ENCODE data around the gene HOXA10.
A peak's percentile ranks its signal among the peaks of the same experiment; 100 is the strongest.

Gene HOXA10

GRCh38 chr7:27125986-27126394 lies 48.1 kb downstream of the HOXA10 start:
- no peak for DNase-seq

DNA sequence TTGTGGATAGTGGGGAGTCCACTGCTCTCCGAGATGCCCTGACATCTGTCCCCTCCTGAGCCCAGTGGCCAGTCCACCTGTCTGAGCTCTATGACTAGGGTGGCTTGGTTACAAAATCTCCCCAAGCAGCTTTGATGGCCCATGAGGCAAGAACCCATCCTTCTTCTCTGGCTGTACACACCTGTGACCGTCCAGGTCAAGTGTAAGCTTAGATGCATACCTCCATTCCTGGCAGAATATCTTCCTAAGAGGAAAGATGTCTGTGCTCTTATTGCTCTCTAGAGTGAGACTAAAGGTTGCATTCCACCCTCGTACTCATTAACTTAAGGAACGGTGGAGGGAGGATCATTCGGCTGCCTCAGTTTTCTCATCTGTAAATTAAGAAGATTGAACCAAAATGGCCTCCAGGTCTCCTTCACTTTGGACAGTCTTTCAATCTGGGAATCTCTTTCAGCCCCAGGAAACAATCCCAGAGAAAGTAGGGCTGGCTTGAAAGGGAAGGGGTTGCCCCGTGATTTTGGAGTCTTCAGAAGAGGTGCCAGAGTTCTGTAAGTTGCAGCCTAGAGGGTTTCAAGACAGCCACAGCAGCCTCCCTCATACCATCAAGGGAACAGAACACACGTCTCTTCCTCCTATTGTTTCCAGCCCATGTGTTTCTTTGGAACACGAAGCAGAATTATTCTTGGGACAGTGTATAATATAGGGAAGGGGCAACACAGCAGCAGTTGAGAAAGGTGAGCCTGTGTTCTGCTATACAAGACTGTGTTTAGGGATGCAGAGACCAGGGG lies 49.0 kb downstream of the HOXA10 start:
- DNase-seq = no peak

DNA sequence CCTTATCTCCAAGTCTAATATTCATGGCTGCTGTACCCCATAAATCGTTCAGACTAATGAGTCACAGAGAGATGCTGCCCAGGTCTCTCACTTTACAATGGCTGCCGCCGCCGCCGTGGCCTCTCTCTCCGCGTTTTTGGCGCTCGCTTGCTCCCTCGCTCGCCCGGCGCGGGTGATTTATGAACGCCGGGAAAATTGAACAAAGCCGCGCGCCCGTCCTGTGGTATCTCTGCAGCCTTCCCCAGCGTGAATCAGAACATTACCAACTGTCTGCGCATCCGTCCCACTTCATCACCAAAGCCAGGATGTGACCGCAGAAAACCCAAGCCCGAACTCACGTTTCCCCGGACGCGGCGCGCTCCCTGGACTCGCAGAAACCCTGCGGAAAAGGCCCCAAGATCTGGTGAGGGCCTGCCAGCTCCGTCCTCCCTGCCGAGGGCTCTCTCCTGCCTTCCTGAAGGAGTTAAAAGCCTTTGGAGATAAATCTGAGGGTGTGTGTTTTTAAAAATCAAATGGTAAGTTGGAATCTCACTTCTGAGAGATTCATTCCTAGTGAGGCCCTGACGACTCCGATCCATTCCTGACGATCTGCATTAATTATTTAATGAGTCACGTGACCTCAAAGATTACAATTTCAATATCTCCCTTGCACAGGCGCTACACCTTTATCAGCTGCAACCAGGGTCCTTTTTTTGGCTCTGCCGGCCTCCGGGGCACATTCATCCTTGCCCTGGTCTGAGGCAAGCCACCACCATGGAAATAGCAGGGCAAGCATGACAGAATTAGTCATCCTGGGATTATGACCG lies 49.8 kb downstream of the HOXA10 start:
- peak; percentile 94 for DNase-seq

GRCh38 chr7:27123477-27124053 lies 50.6 kb downstream of the HOXA10 start:
- DNase-seq = no peak

GRCh38 chr7:27123007-27123476 lies 51.1 kb downstream of the HOXA10 start:
- DNase-seq = no peak

GRCh38 chr7:27122077-27122910 lies 51.8 kb downstream of the HOXA10 start:
- DNase-seq = no peak

DNA sequence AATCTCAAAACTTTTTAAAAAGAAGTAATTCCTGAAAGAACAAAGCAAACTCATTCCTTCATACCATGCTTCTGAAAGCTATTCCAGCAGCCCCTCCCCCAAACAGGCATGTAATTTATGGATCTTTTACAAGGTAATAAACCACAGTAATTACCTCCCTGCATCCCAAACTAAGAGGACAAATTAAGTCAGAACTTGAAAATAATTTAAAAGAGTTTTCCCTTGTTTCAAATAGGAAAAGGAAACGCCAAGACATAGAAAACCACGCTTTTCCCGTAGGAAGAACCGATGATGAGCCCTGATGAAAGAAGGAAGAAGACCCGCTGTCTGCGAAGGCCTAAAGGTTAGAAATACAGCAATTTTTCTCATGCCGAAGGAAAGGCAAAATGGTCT lies 52.4 kb downstream of the HOXA10 start:
- no peak for DNase-seq
